Stimulated activated CD4-positive, alpha-beta T cell treated with anti-CD3 and anti-CD28 coated beads, Interleukin-1b, Interleukin-23, amount 100 ng/mL, for 24 hours (primary cell): Measurements from ENCODE around the gene WWC1.

Experiments used
- DNase-seq, 4 experiments: peaks; one replicate each; pipeline ENCODE4 v3.0.0-alpha.2; 2020; ENCODE audit warnings: low read depth in 4 of 4, low spot score in 1 of 4

Gene WWC1

GRCh38 chr5:168407211-168407610 lies 115.8 kb downstream of the WWC1 start:
- no peak for DNase-seq

- DNase-seq, result no peak
These were observed 117.3 kb downstream of the WWC1 start for GRCh38 chr5:168408561-168409305.

- peak in 2 of 4 experiments; percentile 5 to 20 for DNase-seq
These were observed 118.4 kb downstream of the WWC1 start for GRCh38 chr5:168409591-168410458.

- DNase-seq, result no peak
These were observed 120.4 kb downstream of the WWC1 start for GRCh38 chr5:168411871-168412270.

GRCh38 chr5:168413062-168413461 lies 121.6 kb downstream of the WWC1 start:
- no peak for DNase-seq

- DNase-seq, result no peak
These were observed 122.2 kb downstream of the WWC1 start for GRCh38 chr5:168413596-168413995.

GRCh38 chr5:168415401-168415800 lies 124.0 kb downstream of the WWC1 start:
- DNase-seq, result no peak

GRCh38 chr5:168415971-168416370 lies 124.5 kb downstream of the WWC1 start:
- DNase-seq, result no peak

GRCh38 chr5:168417731-168418429 lies 126.4 kb downstream of the WWC1 start:
- no peak for DNase-seq

- no peak for DNase-seq
These were observed 129.0 kb downstream of the WWC1 start for GRCh38 chr5:168420461-168420860.

- DNase-seq, result no peak
These were observed 131.0 kb downstream of the WWC1 start for GRCh38 chr5:168422431-168422830.

GRCh38 chr5:168423478-168423877 lies 132.0 kb downstream of the WWC1 start:
- DNase-seq, result no peak

GRCh38 chr5:168423971-168424370 lies 132.5 kb downstream of the WWC1 start:
- DNase-seq, result no peak

GRCh38 chr5:168424594-168425323 lies 133.3 kb downstream of the WWC1 start:
- no peak for DNase-seq

GRCh38 chr5:168426007-168426863 lies 134.8 kb downstream of the WWC1 start:
- no peak for DNase-seq

GRCh38 chr5:168426864-168427172 lies 135.4 kb downstream of the WWC1 start:
- no peak for DNase-seq

- no peak for DNase-seq
These were observed 135.8 kb downstream of the WWC1 start for GRCh38 chr5:168427224-168427623.

GRCh38 chr5:168428552-168428951 lies 137.1 kb downstream of the WWC1 start:
- no peak for DNase-seq

- no peak for DNase-seq
These were observed 138.9 kb downstream of the WWC1 start for GRCh38 chr5:168430296-168430695.

- no peak for DNase-seq
These were observed 141.5 kb downstream of the WWC1 start for GRCh38 chr5:168432903-168433302.
